GM19468 (cell line): ENCODE data around the gene BEAN1.
"Not testable (repeated sequence)": the region's sequence is repeated elsewhere in the genome, so short reads cannot be mapped to it uniquely, and the experiment has no call there.

Source experiments
- ATAC-seq: cut with Tn5 transposase; IDR thresholded peaks from one replicate; pipeline ENCODE4 v1.9.1; 2021; ENCODE audit warnings: mild to moderate bottlenecking, moderate library complexity, moderate number of reproducible peaks; ENCODE audit not compliant: unreplicated experiment; ENCODE audit errors: extremely low read depth

The BEAN1 gene

GRCh38 chr16:66438536-66438935 lies 11.4 kb downstream of the BEAN1 start:
- ATAC-seq, result no peak

GRCh38 chr16:66439051-66439730 lies 12.1 kb downstream of the BEAN1 start:
- no peak for ATAC-seq

GRCh38 chr16:66440271-66440802 lies 13.2 kb downstream of the BEAN1 start:
- ATAC-seq, result no peak

DNA sequence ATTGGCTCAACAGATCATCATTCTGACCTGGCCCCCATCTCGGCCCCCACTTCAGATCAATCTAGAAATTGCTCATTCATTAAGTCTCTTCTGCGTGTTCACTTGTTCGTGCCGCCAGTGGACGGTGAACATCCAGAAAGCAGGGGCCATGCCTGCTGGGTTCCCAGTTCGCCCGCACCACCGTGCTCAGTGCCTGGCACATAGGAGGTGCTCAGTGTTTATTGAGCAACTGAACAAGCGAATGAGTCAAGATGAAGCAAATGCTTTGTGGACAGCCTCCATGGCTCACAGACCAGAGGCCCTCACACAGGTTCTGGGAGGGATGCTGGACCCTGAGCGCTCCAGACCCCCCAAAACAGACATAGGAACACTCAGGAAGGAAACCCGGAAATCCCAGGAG lies 13.9 kb downstream of the BEAN1 start:
- ATAC-seq, result no peak

GRCh38 chr16:66441586-66442375 lies 14.7 kb downstream of the BEAN1 start:
- no peak for ATAC-seq

GRCh38 chr16:66442502-66443268 lies 15.6 kb downstream of the BEAN1 start:
- ATAC-seq, result no peak

DNA sequence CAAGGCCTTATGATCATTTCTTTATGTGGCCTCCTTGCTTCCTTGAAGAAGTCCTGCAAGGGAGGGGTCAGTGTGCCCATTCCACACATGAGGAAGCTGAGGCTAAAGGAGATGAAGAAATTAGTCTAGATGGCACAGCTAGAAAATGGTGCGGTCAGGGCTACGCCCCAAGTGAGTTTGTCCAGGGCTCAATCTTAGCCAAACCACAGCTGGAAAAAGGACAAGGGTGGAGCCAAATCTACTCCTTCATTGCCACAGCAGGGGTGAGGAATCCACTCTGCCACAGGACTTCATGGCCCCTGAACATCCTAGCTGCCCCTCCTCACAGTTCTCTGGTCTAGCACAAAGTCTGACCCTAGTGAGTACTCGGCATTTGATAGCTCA lies 16.2 kb downstream of the BEAN1 start:
- no peak for ATAC-seq

- no peak for ATAC-seq
Observed at GRCh38 chr16:66444049-66444481, 17.0 kb downstream of the BEAN1 start.

DNA sequence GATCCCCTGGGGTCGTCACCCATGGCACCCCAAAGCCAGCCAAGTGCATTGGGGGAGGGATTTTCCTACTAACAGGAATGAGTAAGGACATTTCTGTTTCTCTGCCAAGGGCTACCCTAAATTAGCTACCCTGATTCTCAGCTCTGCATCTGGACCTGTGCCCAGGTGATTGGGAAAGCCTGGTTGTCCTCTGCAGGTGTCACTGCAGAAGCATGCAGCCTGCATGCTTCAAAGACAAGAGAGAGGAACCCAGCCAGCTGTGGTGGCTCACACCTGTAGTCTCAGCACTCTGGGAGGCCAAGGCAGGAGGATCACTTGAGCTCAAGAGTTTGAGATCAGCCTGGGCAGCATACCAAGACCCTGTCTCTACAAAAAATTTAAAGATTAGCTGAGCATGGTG lies 19.6 kb downstream of the BEAN1 start:
- ATAC-seq, result no peak

GRCh38 chr16:66447491-66447890 lies 20.4 kb downstream of the BEAN1 start:
- ATAC-seq, result no peak

- ATAC-seq, result no peak
Observed at GRCh38 chr16:66451548-66451947, 24.5 kb downstream of the BEAN1 start.

DNA sequence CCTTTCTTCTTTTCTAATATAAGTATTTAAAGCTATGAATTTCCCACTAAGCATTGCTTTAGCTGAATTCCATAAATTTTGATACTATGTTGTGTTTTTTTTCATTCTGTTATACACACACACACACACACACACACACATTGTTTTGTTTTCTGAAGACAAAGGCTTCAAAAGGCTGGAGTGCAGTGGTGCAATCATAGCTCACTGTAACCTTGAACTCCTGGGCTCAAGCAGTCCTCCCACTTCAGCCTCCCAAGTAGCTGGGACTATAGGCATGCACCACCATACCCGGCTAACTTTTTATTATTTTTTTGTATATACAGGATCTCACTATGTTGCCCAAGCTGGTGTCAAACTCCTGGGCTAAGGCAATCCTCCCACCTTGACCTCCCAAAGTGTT lies 26.1 kb downstream of the BEAN1 start:
- ATAC-seq, result not testable (repeated sequence)

GRCh38 chr16:66454751-66455150 lies 27.7 kb downstream of the BEAN1 start:
- no peak for ATAC-seq

- ATAC-seq, result no peak
Observed at GRCh38 chr16:66455970-66456369, 28.9 kb downstream of the BEAN1 start.

DNA sequence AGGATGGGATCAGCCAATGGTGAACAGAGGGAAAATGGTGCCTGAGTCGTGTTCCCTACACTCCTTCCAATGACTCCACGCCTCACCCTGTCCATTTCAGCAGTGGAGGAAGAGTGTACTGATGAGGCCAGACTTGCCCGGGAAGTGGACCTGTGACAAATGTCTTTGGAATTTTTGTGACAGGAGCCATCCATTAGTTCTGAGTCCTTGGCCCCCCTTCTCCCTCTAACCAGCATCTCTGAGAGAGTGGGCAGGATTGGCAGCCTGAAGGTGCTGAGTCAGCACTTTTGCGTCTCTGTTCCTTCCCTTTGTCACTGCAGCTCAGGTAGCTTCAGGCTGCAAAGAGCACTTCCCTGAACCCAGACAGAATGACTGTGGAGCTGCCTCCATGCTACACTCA lies 30.8 kb downstream of the BEAN1 start:
- no peak for ATAC-seq

- no peak for ATAC-seq
Observed at GRCh38 chr16:66458292-66458691, 31.2 kb downstream of the BEAN1 start.

DNA sequence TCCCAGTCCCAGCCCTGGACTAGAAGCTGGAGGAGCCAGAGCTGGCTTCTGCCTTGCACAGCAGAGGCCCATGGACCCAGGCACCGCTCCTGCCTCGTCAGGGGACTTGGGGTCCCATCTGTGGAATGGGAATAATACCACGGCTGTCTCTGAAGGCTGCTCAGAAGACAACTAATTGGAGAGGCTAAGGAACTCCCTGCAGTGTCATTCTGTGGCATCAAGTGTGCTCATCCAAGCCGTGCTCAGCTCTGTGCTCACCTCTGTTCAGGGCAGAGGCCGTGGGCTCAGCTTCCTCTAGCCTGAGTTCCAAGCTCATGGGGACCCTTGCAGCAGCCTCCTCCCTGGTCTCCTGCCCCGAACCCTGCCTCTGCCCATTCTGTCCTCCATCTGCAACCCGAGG lies 31.8 kb downstream of the BEAN1 start:
- no peak for ATAC-seq

GRCh38 chr16:66459878-66460277 lies 32.8 kb downstream of the BEAN1 start:
- no peak for ATAC-seq

DNA sequence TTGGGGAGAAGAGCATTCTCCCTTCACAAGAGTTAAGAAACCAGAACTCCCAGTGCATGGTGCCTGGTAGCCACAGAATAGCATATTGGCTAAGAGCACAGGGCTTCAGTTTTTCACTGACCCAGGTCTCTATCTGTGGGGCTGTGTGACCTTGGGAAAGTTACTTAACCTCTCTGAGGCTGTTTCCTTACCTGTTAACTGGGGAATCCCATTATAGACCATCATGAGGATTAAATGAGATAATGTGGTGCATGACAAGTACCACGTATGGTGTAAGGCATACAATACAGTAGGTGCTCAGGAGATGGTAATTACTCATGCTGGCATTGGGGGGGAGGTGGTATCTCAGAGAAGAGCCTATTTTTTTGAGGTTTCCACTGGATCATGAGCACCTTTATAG lies 33.6 kb downstream of the BEAN1 start:
- no peak for ATAC-seq

DNA sequence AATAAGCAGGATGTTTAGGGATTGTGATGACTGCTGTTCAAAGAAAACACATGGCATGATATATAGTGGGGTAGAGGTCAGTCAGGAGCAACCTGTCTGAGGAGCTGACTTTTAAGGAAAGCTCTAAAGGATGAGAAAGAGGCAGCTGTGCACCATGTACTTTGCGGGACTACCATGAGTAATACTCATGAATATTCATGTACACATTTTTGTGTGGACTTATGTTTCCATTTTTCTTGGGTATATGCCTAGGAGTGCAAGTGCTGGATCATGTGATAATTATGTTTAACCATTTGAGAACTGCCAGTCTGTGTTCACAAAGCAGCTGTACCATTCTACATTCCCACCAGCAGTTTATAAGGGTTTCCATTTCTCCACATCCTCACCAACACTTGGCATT lies 35.8 kb downstream of the BEAN1 start:
- no peak for ATAC-seq

- not testable (repeated sequence) for ATAC-seq
Observed at GRCh38 chr16:66465946-66466345, 38.9 kb downstream of the BEAN1 start.
